Measurements from ENCODE around the gene TKT.
"Not testable (repeated sequence)": the region's sequence is repeated elsewhere in the genome, so short reads cannot be mapped to it uniquely, and the experiment has no call there.

Gene TKT, protein sequence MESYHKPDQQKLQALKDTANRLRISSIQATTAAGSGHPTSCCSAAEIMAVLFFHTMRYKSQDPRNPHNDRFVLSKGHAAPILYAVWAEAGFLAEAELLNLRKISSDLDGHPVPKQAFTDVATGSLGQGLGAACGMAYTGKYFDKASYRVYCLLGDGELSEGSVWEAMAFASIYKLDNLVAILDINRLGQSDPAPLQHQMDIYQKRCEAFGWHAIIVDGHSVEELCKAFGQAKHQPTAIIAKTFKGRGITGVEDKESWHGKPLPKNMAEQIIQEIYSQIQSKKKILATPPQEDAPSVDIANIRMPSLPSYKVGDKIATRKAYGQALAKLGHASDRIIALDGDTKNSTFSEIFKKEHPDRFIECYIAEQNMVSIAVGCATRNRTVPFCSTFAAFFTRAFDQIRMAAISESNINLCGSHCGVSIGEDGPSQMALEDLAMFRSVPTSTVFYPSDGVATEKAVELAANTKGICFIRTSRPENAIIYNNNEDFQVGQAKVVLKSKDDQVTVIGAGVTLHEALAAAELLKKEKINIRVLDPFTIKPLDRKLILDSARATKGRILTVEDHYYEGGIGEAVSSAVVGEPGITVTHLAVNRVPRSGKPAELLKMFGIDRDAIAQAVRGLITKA

GRCh38 chr3:53255775-53256703 is at the start of gene TKT:
Gene TKT (minus strand): TSS chr3:53256022. CDS start chr3:53255942, 80 bp downstream.
- peak; percentile 85 for DNase-seq (ENCODE audit: low read depth)

- no peak for DNase-seq (ENCODE audit: low read depth)
These were observed 48.1 kb upstream of the TKT start for GRCh38 chr3:53303957-53304356.

- no peak for DNase-seq (ENCODE audit: low read depth)
These were observed 47.7 kb upstream of the TKT start for GRCh38 chr3:53303549-53303948.

- DNase-seq (ENCODE audit: low read depth): no peak
These were observed 45.0 kb upstream of the TKT start for GRCh38 chr3:53300826-53301225.

- not testable (repeated sequence) for DNase-seq (ENCODE audit: low read depth)
These were observed 43.8 kb upstream of the TKT start for GRCh38 chr3:53299611-53300023.

GRCh38 chr3:53295410-53295809 is 39.6 kb upstream of the TKT start:
- no peak for DNase-seq (ENCODE audit: low read depth)

DNA sequence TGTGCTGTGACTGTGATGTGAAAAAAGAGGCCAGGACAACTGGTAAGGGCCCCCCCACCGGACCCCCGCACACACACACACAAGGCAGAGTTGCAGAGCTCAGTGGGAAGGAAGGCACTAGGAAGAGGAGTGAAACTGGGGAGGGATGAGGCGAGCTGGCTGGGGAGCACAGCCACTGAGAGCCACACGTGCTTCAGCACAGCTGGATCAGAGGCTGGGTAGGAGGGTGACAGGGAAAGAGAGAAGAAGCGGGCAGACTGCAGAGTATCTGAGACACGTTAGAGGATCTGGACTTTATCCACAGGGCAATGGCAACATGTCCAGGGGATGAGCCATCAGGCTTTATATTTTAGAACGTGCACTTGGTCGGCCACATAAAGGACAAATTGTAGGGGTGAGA is 38.0 kb upstream of the TKT start:
- no peak for DNase-seq (ENCODE audit: low read depth)

DNA sequence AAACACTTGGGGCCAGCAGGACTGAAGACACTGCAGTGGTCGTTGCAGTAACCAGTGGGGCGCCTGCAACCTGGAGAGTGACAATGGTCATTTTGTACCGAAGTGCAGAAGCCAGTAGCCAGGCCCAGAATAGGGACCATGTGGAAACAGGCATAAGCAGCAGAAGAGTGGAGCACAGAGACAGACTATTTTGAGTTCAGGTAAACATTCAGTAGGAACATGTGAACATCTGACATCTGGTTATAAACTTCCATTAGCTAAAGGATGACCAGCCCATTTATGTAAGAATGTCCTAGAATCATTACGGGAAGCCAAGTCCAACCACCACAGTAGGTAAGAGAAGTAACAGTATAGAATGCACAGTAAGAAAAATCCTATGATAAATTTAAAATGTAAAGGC is 32.4 kb upstream of the TKT start:
- no peak for DNase-seq (ENCODE audit: low read depth)

- no peak for DNase-seq (ENCODE audit: low read depth)
These were observed 31.4 kb upstream of the TKT start for GRCh38 chr3:53287131-53287629.

DNA sequence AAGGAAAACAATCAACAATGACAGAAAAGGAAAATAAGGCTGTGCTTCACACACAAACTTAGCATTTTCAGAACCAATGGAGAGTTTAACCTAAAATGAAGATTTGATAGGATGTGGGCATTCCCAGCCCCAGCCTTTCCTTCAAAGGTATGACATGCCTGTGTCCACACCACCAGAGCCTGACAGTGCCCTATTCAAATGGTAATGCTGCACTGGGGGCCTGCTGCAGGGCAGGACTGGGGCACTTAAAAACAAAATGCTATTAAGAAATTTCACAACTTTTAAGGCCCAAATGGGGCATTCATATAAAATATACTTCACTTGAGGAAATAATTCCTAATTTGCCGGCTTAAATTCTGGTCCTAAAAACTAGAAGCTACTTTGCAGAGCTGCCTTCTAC is 30.9 kb upstream of the TKT start:
- no peak for DNase-seq (ENCODE audit: low read depth)

- DNase-seq (ENCODE audit: low read depth): no peak
These were observed 26.8 kb upstream of the TKT start for GRCh38 chr3:53282581-53282980.

GRCh38 chr3:53278667-53279066 is 22.8 kb upstream of the TKT start:
- no peak for DNase-seq (ENCODE audit: low read depth)

DNA sequence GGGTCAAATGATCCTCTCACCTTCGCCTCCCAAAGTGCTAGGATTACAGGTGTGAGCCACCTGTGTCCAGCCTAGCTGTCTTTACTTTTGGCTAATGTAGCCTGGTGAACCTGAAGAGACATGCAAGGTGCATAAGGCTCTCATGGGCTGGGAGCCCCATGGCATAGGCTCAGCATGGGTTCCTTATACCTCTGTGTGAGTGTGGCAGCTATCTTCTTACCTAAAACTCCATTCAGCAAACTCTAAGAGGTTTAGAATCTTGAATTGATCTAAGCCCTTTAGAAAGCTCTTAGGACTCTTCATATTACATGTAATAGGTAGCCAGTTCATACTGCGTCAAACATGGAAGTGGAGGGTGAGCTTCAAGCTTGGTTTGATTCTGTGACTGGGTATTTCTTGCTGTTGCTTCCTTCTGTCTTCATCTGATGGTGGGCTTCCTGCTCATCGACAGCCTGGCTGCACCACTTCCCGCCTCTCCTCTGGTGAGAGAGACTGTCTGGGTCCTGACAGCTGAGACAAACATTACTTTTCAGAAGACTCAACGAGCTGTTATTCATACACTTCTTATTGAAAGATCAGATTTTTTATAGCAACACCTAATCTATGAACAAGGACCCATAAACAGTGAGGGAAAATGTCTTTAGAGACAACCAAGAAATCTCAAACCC is 19.2 kb upstream of the TKT start:
- DNase-seq (ENCODE audit: low read depth): no peak

DNA sequence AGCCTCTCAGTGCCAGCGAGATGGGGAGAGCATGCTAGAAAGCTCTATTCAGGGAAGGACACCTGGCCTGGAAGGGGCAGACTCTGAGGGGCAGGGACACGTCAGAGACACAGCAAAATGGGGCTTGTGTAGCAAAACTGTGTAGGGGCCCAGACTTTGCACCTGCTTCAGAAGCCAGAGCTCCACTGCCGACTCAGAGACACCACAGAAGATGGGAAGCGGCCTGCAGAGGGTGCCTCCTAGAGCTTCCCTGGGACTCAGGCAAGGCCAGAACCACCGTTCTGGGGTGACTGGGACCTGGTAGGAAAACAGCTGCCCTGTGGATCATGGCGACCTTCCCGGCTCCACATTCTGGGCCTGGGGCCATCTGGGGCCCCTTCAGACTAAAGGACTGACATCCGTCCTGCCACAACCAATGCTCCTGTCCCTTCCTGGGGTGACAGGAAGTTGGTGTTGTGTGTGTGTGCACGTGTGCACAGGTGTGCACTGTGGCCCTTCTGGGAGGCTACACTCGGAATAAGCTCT is 17.4 kb upstream of the TKT start:
- no peak for DNase-seq (ENCODE audit: low read depth)

GRCh38 chr3:53269888-53270880 is 14.4 kb upstream of the TKT start:
- peak; percentile 95 for DNase-seq (ENCODE audit: low read depth)

DNA sequence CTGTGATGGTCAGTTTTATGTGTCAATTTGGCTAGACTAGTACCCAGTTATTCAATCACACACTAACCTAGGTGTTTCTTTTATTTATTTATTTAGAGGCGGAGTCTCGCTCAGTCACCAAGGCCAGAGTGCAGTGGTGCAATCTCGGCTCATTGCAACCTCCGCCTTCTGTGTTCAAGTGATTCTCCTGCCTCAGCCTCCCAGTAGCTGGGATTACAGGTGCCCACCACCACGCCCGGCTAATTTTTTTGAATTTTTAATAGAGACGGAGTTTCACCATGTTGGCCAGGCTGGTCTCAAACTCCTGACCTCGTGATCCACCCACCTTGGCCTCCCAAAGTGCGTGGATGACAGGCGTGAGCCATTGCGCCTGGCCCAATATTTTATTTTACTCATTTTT is 13.4 kb upstream of the TKT start:
- not testable (repeated sequence) for DNase-seq (ENCODE audit: low read depth)

- DNase-seq (ENCODE audit: low read depth): no peak
These were observed 11.9 kb upstream of the TKT start for GRCh38 chr3:53267766-53268165.

GRCh38 chr3:53264718-53265117 is 8.9 kb upstream of the TKT start:
- DNase-seq (ENCODE audit: low read depth): no peak

GRCh38 chr3:53263907-53264306 is 8.1 kb upstream of the TKT start:
- no peak for DNase-seq (ENCODE audit: low read depth)

DNA sequence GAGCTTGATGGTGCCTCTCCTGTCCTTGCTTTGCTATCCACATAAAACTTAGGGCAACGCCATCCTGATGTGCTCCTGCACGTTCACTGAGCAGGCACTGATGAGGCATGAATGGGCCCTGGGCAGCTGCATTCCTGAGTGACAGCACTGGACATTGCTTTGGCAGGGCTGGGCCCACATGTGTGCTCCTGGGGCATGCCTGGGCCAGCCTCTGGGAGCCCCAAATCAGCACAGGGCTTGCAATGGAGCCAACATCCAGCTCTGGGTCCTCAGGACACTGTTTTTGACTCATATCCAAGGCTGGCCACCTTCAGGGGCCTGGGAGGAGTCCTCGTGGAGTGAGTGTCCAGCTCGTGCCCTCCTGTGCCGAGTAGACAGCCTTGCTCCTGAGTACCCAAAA is 5.9 kb upstream of the TKT start:
- DNase-seq (ENCODE audit: low read depth): no peak
